Activated effector memory CD4-positive, alpha-beta T cell treated with anti-CD3 and anti-CD28 coated beads, Interleukin-2, amount 50 U/mL, for 16 hours (primary cell): ENCODE results near the gene SRP19.
"Not testable (repeated sequence)": the region's sequence is repeated elsewhere in the genome, so short reads cannot be mapped to it uniquely, and the experiment has no call there.

ENCODE experiments used
- DNase-seq: peaks from one replicate; pipeline ENCODE4 v3.0.0-alpha.2; 2020

The SRP19 gene

GRCh38 chr5:112860929-112861637, at the start of gene SRP19:
Gene SRP19, plus strand, starts transcription at chr5:112861287. Its CDS starts 90 bp downstream, at chr5:112861377.
- peak; percentile 97 for DNase-seq

- DNase-seq = no peak
Measured at GRCh38 chr5:112812549-112812948, 48.5 kb upstream of the SRP19 start.

GRCh38 chr5:112820246-112820645, 40.8 kb upstream of the SRP19 start:
- DNase-seq = no peak

GRCh38 chr5:112822456-112822855, 38.6 kb upstream of the SRP19 start:
- no peak for DNase-seq

GRCh38 chr5:112823181-112823580, 37.9 kb upstream of the SRP19 start:
- no peak for DNase-seq

GRCh38 chr5:112823656-112824055, 37.4 kb upstream of the SRP19 start:
- DNase-seq = no peak

GRCh38 chr5:112824197-112824596, 36.9 kb upstream of the SRP19 start:
- no peak for DNase-seq

- no peak for DNase-seq
Measured at GRCh38 chr5:112830378-112830777, 30.7 kb upstream of the SRP19 start.

- DNase-seq = no peak
Measured at GRCh38 chr5:112833971-112834370, 27.1 kb upstream of the SRP19 start.

- DNase-seq = no peak
Measured at GRCh38 chr5:112844489-112844888, 16.6 kb upstream of the SRP19 start.

GRCh38 chr5:112846556-112846955, 14.5 kb upstream of the SRP19 start:
- no peak for DNase-seq

GRCh38 chr5:112847306-112847705, 13.8 kb upstream of the SRP19 start:
- DNase-seq = no peak

- no peak for DNase-seq
Measured at GRCh38 chr5:112848116-112848811, 12.8 kb upstream of the SRP19 start.

GRCh38 chr5:112849912-112850311, 11.2 kb upstream of the SRP19 start:
- DNase-seq = no peak

- DNase-seq = no peak
Measured at GRCh38 chr5:112854651-112855050, 6.4 kb upstream of the SRP19 start.

GRCh38 chr5:112857866-112858265, 3.2 kb upstream of the SRP19 start:
- DNase-seq = no peak

- not testable (repeated sequence) for DNase-seq
Measured at GRCh38 chr5:112860571-112860928, 537 bp upstream of the SRP19 start.

- no peak for DNase-seq
Measured at GRCh38 chr5:112861638-112861985, 525 bp downstream of the SRP19 start.

GRCh38 chr5:112862085-112862484, 998 bp downstream of the SRP19 start:
- DNase-seq = no peak

GRCh38 chr5:112863549-112863948, 2.5 kb downstream of the SRP19 start:
- no peak for DNase-seq

GRCh38 chr5:112865128-112865527, 4.0 kb downstream of the SRP19 start:
- no peak for DNase-seq

- DNase-seq = no peak
Measured at GRCh38 chr5:112866739-112867138, 5.7 kb downstream of the SRP19 start.

- DNase-seq = no peak
Measured at GRCh38 chr5:112867411-112867810, 6.3 kb downstream of the SRP19 start.

- DNase-seq = no peak
Measured at GRCh38 chr5:112869948-112870347, 8.9 kb downstream of the SRP19 start.

- no peak for DNase-seq
Measured at GRCh38 chr5:112870966-112871365, 9.9 kb downstream of the SRP19 start.
